ENCODE results near the gene CLEC16A. TPM values are rescaled to one million over a fixed set of nuclear protein-coding genes. Genes with fewer than 3 reads are reported as not detected.

The CLEC16A gene
- total RNA-seq, 1 experiment from 2014 or later, result 10.8 TPM

DNA sequence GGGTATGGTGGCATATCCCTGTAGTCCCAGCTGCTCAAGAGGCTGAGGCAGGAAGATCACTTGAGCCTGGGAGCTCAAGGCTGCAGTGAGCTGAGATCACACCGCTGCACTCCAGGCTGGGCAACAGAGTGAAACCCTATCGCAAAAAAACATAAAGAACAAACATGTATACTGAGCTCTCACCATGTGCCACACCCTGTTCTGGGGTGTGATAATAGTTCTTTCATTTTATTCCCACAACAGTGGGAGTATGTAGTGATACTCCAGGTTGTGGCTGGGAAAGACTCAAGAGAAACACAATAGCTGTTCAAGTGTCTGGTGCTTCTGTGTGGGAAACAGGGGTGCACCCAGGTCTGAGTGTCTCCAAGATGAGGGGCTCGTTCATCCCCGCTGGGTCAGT is 221.0 kb downstream of the CLEC16A start:
- no peak for DNase-seq (ENCODE audit: extremely low read depth, low read depth)

DNA sequence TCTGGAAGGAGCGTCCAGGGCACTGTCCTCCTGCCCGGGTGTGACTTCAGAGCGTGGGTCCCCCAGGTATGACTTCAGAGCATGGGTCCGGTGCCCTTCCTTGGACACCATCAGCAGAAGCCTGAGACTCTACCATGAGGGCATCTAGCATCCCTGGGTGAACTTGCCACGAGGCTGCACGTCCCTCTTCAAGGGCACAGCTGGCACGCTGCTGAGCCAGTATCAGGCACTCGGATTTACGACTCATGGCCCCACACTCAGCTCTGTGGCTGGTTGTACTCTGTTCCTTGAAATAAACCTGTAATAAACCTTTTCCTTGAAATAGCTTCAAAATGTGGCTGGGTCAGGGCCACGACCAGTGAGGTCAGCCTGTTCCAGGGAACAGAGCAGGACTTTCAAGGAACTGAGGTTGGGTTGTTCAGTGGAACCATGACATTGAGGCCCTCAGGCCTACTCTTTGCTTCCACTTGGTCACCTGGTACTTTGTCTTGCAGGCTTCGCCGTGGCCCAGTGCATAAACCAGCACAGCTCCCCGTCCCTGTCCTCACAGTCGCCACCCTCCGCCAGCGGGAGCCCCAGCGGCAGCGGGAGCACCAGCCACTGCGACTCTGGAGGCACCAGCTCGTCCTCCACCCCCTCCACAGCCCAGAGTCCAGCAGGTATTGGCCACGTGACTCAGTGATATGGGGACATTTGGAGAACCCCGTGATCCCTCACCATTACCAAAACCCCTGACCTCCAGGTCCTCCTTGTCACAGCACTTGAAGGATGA is 221.7 kb downstream of the CLEC16A start:
- no peak for DNase-seq (ENCODE audit: extremely low read depth, low read depth)

GRCh38 chr16:11167581-11167980 is 223.2 kb downstream of the CLEC16A start:
- DNase-seq (ENCODE audit: extremely low read depth, low read depth), result no peak

GRCh38 chr16:11168386-11169051 is 224.2 kb downstream of the CLEC16A start:
- DNase-seq (ENCODE audit: extremely low read depth, low read depth), result no peak

DNA sequence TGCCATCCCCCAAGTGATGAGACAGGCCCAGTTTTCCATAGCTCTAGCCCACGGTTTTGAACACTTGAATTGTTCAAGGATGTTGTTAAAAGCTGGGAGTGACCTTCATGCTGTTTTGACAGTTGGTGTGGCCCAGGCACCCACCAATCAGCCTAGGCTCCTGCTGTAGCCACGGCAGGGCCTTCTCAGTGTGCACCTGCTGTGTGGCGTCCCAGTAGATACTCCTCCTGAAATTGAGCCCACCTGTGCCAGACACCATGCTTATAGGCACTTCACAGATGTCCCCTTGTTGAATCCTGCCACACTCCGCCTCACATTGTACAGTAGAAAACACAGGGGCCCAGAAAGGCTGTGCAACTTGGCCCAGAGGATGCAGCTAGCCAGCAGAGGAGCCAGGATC is 225.3 kb downstream of the CLEC16A start:
- DNase-seq (ENCODE audit: extremely low read depth, low read depth), result no peak

GRCh38 chr16:11170201-11170600 is 225.8 kb downstream of the CLEC16A start:
- no peak for DNase-seq (ENCODE audit: extremely low read depth, low read depth)

DNA sequence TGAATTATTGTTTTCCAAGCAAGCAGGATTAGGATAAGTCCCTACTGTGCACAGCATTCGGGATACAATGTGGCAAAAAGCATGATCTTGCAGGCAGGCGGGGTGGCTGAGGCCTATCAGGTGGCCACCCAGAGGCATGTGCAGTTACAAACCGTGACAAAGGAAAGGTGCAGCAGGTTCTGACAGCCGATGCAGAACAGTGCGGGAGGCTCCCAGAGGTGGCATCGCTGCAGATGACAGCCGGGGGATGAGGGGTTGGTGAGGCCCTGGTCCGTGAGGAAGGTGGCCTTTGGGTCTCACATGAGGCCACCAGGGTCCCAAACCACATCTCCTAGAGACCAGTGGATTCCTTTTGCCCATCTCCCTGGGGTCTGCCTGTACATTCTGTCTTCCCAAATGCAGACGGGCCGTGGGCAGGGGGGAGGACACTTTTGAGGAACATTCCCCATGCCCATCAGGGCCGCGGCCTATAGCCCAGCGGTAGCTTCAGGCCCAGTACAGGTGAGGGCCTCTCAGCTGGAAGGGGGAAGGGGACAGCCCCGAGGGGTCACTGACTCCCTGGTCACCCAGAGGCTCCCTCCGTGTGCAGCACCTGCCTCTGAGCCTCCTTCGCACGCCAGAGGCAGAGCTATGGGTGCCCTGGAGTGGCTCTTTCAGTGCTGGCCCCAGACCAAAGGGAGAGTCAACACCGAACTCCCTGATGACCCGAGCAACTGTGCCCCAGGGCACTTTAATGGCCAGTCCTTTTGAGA is 226.5 kb downstream of the CLEC16A start:
- DNase-seq (ENCODE audit: extremely low read depth, low read depth), result no peak

DNA sequence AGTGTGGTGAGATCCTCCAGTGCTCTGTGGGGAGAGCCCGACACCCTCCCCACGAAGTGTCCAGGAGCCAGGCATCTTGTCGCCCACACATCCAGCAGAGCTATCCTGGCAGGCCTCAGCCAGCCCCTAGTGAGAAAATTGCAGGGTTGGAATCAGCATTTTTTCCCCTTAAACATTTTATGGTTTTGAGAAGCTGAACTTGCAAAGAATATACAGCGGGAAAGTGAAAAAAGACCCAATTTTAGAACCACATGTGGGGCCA is 227.0 kb downstream of the CLEC16A start:
- no peak for DNase-seq (ENCODE audit: extremely low read depth, low read depth)

DNA sequence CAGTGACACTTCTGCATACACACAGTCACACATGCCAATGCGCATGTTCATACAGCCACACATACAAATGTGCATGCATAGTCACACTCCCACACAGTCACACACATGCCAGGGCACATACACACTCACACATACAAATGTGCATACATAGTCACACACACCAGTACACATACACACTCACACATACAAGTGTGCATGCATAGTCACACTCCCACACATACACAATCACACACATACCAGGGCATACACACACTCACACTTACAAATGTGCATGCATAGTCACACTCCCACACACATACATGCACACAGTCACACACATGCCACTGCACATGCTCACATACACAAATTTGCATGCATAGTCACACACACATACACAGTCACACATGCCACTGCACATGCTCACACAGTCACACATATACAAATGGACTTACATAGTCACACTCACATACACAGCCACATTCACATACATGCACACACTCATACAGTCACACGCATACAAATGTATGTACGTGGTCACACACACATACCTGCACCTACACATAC is 227.5 kb downstream of the CLEC16A start:
- no peak for DNase-seq (ENCODE audit: extremely low read depth, low read depth)

DNA sequence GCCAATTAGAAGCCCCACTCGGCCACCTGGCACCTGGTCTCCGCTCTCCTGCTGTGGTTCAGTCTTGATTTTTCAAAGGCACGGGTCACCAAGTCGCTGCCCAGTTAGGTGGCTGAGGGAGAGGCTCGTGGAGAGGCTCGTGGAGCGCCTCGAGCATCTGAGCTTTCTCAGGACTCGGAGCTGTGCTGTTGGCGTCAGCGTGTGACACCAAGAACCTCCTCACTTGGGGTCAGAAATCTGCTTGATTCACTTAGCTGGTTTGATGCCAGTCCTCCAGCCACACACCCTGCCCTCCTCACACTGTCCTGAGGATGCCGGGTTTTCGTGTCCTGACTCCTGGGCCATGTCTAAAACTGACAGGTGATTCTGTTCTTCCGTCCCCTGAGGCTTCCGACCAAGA is 229.1 kb downstream of the CLEC16A start:
- no peak for DNase-seq (ENCODE audit: extremely low read depth, low read depth)

- no peak for DNase-seq (ENCODE audit: extremely low read depth, low read depth)
Observed at GRCh38 chr16:11174141-11174540, 229.8 kb downstream of the CLEC16A start.

GRCh38 chr16:11175106-11175786 is 230.9 kb downstream of the CLEC16A start:
- DNase-seq (ENCODE audit: extremely low read depth, low read depth), result no peak

DNA sequence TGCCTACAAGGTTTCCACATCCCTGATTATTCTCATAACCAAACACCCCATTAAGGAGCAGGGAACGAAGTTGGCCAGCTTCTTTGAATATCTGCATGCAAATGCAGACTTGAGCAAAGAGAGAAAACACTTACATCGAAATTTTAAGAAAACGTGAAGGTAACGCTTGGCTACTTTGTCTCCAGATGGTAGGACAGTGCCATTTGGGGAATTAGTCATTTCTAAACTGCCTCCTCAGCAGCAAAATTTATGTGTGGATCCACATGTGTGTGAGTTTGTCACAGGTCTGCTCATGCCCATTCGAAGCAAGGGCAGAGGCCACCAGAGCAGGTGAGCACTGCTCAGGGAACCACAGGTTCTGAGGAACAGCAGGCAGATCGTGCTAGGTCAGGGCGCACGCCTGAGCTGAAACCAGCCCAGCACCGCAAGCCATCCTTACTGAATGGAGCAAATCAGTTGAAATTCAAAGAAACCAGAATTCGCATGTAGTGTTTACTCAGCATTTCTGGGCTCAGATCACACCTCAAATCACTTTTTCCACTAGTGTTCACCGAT is 231.5 kb downstream of the CLEC16A start:
- DNase-seq (ENCODE audit: extremely low read depth, low read depth), result no peak

DNA sequence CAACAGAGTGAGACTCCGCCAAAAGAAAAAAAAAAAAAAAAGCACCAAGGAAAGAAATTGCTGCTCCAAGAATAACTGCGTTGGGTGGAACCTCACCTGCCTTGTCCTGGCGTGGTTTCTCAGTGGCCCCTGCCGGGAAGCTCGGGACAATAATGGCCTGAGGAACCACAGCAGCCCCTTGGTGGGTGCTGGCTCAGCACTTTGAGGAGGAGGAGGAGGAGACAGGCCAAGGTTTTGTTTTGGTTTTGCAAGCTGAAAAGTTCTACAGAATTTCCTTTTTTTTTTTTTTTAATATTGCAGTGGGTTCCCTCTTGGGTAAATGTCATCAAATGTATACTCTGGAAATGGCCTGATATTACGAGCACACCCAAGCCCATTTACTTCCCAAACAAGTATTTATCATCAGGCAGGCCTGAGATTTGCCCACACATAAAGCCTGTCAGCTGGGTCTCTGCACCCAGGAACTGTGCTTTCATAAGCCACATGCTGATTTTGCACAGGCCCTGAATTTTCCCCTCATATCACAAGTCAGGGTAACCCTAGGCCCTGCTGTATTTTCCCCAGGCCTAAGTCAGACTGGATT is 233.3 kb downstream of the CLEC16A start:
- DNase-seq (ENCODE audit: extremely low read depth, low read depth), result no peak

- DNase-seq (ENCODE audit: extremely low read depth, low read depth), result no peak
Observed at GRCh38 chr16:11178424-11178823, 234.1 kb downstream of the CLEC16A start.

DNA sequence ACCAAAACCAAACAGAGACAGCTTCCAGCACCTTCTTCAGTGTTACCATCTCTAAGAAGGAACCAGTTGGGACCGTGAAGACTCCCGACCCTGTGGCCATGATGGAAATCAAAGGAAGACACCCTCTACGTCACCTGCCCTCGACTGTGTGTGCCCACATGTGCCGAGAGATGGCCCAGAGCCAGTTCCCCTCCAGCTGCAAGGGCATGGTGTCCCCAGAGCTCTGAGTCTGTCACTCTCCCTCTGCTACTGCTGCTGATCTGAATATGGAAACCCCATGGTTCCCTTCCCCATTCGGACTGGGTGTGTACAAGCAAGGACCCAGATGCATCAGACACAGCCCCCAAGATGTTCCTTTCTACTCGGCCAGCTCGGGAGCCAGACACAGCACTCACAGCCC is 235.2 kb downstream of the CLEC16A start:
- no peak for DNase-seq (ENCODE audit: extremely low read depth, low read depth)

DNA sequence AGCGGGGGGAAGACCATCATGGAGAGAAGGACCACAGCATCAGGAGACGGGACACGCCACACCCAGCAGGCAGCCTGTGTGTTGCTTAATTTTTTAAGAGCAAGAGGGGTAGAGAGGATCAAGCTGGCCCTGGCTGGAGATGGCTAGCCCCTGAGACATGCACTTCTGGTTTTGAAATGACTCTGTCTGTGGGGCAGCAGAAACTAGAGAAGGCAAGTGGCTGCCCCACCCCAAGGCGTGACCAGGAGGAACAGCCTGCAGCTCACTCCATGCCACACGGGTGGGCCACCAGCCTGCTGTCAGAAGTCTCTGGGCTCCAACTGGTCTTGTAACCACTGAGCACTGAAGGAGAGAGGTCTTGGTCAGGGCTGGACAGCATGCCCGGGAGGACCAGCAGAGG is 236.1 kb downstream of the CLEC16A start:
- no peak for DNase-seq (ENCODE audit: extremely low read depth, low read depth)

GRCh38 chr16:11181242-11181898 is 237.0 kb downstream of the CLEC16A start:
- no peak for DNase-seq (ENCODE audit: extremely low read depth, low read depth)

DNA sequence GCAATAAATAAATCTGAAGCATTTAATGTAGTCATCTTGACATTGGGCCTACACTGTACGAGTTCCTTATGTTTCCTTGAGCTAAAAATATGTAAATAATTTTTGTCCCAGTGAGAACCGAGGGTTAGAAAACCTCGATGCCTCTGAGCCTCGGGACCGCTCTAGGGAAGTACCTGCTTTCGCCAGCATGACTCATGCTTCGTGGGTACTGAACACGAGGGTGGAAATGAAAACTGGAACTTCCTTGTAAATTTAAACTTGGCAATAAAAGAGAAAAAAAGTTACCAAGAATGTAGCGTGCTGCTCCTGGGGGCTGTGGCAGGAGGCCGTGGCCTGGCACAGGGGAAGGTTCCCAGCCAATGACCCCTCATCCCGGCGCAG is 237.5 kb downstream of the CLEC16A start:
- no peak for DNase-seq (ENCODE audit: extremely low read depth, low read depth)

DNA sequence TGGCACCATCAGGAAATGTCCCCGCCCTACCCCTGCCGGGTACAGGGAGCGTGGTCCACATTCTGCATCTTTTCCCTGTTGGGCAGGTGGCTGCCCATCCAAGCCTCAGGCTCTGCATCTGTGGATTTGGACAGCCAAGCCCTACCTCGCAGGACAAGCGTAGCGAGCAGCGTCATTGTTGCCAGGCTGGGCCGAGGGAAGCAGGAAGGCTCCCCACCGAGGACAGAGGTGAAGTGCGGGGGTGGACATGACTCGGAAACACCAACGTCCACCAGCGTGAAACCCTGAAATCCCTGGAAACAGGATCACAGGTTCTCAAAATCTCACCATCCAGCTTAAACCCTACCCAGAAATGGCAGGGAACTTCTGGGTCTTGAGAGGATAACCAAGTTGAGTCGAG is 238.0 kb downstream of the CLEC16A start:
- no peak for DNase-seq (ENCODE audit: extremely low read depth, low read depth)

All from NCI-H460 (cell line).